NCI-H2196 (cell line): ENCODE measurements around the gene TWNK.

Experiments used
- DNase-seq: peaks from one replicate; lab custom pipeline; 2025; ENCODE audit not compliant: unreplicated experiment; lab: John Stamatoyannopoulos, UW

The TWNK gene

DNA sequence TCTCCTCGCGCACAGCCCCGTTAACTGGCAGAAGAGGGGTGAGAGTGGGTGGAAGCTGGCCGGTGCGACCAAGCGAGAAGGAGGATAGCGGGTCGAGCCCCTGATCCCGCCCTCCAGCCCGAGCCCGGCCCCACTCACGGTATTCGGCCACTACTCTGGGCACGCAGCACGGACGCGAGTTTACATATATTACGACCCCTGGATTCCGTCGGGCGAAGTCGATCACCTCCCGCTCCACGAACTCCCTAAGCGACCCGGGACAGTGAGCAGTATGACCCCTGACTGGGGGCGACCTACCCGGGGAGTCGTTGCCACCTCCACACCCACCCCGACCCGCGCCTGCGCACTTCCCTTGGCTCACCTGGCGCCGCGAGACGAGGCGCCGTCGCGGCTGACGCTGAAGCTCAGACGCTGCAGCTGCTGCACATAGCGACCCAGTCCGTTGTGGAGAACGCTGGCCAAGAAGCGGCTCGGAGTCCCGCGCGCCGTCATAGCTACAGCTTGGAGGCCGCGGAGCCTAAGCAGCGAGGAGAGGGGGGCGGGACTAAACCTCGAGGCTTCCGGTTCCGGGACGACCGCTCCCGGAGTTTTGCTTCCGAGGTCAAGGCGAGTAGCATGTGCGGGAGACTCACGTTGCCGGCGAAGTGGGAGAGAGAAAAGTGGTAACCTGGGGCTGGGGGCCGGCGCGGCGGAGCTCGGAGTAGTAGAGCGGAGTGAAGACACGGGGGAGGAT, at the start of gene TWNK, which contains the start of gene MRPL43:
Gene TWNK (plus strand): TSS at position 592 of the 733 bp plus-strand sequence. CDS start 668 bp downstream, outside the sequence.
Gene MRPL43 (minus strand): TSS at position 546 of the 733 bp plus-strand sequence. CDS start 54 bp downstream, at position 492.
- peak; percentile 54 for DNase-seq

DNA sequence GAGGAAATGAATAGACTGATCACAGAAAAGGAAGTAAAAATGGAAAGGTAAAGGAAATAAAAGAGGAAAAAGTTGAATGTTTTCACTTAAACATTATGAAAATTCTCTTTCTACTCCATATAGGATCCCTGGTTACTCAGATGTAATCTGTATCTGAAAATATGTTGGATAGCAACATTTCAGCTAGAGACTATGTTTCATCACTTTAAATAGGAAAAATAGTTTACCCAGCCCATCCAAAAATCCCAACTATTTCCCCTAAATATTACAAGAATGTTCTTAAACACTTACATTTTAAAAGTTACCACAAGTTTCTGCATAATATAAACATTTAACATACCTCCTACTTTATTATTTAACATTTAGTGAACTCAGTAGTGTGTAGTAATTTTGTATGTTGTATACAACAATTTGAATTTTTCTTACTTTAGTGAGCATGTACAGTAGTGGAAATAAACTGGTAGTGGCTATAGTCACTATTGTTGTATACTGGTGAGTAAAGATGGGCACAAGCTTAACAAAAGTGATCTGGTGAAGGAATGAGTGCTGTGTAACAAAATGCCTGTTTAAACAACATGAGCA, 47.5 kb upstream of the TWNK start:
- no peak for DNase-seq

DNA sequence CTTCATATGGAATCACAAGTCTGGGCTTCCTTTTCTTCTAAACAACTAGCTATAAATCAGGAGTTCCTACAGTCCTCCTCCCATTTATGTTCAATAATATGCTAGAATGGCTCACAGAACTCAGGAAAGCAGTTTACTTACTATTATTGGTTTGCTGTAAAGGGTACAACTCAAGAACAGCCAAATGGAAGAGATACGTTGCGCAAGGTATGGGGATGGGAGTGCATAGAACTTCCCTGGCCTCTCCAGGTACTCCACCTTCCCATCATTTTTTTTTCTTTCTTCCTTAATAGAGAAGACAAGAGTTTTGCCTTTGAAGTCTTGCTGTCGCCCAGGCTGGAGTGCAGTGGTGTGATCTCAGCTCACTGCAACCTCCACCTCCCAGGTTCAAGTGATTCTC, 45.1 kb upstream of the TWNK start:
- no peak for DNase-seq

DNA sequence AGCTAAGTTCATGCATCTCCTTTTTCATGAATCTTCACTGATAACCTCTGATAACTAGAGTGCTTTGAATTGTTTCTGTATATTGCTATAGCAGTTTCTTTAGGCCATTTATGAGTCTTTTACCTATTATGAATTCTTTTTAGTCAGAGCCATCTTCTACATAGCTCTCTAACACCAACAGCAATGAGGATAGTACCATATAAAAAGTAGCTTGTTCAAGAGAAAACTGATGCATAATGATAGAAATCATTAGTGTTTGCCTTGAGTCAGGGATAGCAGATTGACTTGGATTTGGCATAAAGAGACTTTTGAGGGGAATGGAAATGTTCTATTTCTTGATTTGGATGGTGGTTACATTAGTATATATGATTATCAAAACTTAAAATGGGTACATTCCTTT, 43.8 kb upstream of the TWNK start:
- DNase-seq, result no peak

DNA sequence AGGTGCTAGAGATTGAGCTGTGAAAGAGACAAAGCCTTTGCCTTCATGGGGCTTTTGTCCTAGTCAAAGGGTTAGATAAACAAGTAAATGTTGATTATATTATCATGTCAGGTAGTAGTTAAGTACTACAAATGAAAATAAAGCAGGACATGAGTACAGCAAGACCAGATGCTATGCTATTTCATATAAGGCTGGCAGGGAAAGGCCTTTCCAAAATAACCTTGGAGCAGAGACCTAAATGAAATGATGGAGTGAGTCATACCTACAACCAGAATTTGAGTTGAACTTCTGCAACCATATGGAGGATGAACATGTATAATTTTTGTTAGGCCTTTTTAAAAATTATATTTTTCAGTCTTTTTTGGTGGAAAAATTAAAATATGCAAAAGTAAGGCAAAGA, 41.6 kb upstream of the TWNK start:
- DNase-seq, result no peak

DNA sequence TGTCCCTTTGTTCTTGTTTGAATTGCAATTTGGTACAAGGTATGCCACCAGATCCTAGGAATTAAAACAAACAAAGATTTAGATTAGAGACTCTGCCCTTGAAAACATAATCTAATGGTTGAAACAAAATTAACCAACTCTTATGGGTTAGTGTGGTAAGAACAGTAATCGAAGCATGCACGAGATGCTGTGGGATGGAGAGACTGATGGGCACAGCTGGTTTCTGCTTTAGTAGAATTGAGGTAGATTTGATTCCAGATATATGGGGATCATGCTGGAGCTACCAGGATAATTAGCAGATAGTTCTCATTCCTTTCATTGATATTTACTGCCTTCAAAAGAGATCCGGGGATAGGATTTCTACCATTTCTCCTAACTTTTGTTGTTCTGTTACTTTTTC, 38.4 kb upstream of the TWNK start:
- DNase-seq, result no peak

DNA sequence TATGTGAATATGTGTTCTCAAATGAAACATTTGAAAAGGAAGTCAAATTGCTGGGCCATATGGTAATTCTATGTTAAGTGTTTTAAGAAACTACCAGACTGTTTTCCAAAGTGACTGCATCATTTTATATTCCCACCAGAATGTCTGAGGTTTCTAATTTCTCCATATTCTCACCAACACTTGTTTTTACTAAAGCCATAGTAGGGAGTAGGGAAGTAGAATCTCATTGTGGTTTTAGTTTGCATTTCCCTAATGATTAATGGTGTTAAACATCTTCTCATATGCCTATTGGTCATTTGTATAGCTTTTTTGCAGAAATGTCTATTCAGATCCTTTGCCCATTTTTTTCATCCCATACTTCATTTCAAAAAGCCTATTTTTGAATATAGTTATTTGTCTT, 27.1 kb upstream of the TWNK start:
- DNase-seq, result no peak

DNA sequence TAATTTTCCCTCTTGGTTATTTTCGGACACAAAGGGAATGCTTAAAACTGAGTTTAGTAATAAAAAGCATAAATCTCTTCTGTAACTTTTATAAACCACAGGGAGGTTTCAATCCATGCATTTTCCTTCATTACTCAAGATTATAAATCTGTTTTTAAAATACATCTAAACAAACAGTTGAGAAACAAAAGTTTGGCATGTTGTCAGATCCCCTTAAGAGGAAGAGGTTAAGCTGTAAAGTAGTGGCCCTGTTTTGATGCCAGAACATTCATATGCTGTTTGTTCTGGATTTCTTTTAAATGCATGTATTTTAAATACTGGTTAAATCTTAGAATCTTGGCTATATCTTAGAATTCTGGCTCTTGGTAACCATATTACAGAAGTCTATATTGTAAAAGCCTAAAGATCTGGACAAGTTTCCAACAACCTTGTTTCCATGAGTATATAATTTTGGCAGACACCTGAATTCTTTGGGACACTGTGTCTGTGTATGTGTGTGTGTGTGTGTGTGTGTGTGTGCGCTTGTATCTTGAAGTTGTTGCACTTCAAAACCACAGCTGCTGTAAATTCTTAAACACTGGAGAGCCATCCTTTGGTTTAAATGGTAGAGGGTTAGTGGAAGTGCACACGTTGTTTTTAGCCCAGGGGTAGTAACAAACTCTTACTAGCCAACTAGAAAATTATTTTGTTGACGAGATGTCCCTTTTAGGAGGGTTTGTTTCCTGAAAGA, 24.8 kb upstream of the TWNK start:
- no peak for DNase-seq

DNA sequence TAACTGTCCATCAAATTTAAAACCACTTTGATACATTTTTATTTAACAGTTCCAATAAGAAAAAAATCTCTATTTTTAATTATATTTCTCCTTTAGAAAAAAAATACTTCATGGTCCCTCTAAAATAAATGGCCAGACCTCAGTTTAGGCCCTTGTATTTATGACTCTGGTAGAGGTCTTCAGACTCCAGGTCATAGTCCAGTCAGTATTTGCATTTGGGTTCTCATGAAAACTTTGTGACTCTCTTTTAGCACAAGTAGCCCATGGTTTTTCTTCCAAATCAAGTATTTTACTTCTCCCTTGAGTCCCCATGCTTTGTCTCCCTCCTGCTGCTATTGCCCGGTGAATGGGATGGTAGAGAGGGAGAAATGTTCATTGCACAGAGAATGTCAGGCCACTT, 23.5 kb upstream of the TWNK start:
- no peak for DNase-seq

DNA sequence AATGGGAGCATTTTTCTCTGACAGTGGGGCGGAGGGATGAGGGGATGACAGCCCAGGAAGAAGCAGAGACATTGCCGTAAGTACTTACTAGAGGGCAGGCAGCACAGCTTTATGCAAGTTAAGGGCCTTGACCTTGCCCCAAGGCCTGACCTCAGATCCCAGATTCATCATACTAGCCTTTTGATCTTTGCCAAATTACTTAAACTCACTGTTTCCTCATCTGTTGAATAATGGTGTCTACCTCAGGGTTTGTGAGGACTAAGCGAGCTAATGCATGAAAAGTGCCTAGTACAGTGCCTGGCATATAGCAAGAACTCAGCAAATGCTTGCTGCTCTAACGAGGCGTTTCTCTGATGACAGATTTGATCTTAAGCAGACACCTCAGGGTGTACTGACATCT, 21.5 kb upstream of the TWNK start:
- no peak for DNase-seq

DNA sequence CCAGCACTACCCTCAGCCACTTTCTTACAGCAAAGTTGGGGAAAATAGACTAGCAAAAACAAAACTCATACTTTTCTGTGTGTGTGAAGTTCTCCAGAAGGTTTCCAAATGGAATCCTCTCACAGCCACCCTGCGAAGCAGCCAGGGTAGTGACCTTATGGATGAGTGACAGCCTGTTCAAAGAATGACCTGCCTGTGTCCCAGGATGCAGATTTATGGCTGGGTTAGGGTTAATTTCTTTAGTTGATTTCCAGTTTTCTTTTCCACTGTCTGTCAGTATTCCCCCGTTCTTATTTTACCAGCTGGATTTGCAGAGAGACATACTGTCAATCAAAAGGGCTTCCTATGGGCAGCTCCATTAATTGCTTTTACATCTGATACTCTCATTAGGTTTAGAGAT, 20.5 kb upstream of the TWNK start:
- no peak for DNase-seq

DNA sequence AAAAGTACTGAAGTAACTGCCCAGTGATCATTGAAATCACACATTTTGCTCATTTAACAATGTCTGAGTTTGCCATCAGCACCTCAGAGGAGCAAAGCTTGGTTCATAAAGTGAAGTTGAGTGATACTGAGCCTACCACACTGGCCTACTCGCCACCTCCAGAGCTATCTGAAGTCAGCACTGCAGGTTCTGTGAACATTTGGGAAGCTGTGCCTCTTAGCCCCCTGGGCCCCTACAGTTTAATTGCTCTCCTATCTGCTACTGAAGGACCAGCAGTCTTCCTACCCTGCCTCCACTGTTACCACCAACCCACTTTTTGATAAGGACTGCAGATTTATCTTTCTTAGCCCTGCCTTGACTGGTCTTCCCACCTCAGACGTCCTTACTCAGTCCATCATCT, 20.0 kb upstream of the TWNK start:
- DNase-seq, result no peak

DNA sequence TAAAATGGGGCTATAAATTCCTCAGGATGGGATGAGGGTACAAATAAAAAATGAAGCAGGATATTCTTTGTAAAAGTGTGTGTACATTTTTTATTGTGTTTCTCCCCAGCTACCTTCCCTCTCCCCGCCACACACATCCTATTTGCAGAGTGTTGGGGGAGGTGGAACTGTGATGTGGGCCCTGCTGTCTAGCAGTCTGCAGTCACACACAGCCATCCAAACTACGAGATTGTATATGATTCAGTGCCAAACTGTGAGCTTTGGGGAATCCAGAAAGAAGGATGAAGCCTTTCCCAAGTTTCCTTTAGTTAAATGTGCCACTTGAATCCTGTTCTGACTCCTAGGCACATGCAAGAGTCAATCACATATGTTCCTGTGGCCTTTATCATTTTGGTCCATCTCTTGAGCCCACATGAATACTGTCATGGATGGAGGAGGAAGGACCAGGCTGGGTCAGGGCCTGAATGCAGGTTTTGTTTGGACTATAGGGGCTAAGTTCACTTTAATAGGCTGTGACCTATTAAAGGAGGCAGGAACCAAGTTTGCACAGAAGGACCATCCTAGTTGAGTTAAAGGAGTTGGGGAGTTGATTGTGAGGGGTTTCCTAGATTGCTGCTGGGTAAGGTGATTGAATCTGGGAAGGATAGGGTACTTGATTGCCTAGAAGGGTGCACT, 19.1 kb upstream of the TWNK start:
- DNase-seq, result no peak

DNA sequence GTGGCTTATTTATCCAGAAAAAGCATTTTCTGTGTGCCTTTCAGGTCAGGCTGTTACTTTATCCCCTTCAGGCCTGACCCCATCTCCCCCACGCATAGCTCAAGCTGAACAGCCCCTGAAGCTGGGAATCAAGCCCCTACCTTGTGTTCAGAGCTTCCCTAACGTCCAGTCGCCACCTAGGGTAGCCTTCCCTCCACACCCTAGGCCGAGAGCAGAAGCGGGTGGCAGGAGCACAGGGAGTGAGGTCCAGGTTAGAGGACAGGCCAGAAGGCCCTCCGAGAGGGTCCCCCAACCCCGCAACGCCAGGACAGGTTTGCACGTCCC, 18.5 kb upstream of the TWNK start:
- no peak for DNase-seq

DNA sequence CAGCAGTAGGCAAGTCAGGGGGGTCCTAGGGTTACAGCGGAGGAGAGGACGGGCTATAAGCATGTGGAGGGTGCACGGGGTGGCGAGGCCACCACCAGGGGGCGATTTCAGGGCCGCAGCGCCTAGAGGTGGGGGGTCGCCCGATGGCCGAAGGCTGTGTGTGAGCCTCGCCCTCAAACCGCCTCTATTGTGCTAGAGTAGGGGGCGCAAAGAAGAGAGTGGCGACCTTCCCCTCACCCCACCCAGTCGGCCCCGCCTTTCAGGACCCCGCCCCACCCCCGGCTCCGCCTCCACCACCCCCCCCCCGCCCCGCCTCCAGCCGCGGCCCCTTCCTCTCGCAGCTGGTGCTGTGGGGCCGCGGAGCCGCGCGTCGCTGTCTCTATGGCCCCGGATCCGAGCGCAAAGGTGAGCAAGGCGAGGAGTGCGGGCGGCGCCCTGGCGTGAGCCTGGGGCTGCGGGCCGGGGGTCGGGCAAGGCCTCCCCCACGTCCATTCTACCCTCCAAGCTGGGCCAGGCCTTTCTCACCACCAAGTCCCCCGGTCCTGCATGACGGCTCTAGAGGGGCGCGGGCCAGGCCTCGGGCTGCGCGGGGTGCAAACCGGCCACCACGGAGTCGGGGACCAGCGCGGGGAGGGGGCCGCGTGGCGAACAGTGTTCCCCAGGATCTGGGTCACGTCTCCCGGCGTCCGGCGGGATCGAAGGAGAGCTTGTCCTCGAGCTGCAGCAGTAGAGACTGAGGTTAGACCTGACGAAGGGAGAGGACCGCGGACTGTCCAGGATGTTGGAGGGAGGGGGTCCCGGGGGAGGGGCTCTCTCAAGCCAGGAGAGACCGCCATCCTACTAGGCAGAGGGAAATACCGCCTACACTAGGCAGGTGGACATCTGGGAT, 17.9 kb upstream of the TWNK start, which contains the start of gene SEMA4G:
Gene SEMA4G (plus strand): TSS at position 318 of the 889 bp plus-strand sequence. CDS start 3,409 bp downstream, outside the sequence.
- peak; percentile 2 for DNase-seq

DNA sequence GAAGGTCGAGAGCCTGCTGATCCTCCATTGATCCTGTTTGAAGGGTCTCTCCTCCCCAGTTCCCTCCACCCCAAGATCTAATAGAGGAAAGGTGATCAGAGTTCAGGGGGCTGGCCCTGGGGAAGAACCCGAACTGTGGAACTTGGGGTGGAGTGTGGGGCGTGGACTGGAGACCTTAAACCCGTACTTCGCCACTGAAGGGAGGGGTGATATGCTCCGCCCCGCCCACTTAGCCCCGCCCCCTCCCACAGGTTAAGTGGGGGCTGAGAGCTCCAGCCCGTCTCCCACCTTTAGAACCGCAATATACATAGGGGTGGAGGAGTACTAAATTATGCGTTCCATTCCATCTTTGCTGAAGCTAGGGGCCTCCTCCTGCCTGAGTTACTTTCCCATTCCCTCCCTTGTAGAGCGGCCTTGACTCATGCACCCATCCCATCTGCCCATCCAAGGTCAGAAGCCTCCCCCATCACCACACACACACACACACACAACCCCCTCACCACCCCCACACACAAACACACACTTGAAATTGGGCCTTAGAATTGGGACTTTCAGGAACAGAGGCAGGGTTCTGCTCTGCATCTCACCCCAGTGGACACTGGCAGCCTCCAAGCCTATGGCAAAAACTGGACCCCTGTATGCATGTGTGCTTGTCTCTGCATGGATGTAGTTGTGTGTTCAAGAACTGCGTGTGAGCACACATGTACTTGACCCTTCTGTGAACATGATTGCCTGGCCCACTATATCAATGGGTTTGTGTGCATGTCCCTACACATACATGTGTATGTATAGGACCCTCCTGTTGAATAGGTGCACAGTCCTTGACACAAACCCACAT, 17.0 kb upstream of the TWNK start:
- no peak for DNase-seq

DNA sequence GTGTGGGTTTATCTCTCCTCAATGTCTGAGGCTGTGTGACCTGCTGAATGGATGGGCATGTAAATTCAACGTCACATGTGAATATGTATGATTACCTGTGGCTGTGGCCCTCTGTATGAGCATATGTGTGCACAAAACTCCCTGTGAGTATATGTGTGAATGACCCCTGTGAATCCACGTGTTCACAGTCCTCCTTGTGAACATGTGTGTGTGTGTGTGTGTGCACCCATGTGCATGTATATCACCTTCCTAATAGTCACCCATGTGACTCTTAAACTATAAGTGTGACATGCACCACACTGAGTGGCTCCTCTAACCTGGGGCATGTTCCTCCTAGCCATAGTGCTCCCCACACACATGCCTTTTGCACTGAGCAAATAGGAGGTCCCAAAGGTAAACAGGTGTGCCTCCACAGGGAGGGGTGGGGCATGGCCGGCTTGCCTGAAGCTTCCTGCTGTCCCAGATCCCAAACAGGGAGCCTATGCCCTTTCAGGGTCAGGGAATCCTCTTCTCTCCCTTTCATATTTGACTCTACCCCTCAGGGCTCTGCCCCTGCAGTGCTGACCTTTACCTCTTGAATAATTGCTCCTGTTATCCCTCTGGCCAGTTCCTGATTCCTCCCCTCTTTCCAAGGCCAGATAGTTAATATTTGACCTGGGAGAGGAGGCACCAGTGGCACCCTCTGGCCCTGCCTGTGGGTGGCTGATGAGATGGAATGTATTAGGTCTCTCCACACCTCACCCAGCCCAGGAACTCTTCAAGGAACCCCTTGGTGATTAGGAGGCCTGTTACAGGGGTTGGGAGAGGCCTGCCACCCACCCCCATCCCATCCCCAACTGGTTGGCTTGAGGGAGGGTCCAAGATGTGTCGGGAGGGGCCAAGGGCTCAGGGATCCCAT, 16.2 kb upstream of the TWNK start:
- DNase-seq, result no peak

DNA sequence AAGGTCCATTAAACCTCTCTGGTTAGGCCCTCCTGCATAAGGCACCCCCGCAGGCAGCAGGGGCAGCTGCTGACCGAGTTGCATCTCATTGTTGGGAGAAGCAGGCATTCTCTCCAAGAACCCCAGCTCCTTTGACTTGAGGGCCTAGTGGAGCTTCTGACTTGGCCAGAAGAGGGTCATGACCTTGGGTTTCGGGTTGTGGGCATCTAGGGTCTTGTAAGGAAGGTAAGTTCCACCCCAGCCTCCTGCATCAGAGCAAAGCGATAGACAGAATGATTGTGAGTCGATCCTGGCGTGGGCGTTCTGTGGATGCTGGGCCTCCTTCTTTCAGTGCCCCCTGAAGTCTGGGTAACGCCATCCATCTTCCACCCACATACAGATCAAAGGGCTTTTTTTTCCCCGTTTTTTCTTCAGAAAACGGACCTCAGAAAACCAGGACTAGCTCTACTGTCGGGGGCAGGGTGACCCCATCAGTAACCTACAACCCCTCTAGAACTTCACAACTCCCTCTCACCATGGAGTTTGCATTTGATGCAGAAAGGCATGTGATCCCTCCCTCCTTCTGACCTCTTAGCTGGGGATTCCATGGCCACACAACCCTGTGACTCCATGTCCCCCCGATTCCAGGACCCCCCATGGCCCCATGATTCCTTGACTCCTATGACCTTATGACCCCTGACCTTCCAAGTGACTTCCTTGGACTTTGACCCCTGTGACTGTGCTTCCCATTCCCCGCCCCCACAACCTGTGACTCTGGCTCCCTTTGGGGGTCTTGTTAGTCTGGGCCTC, 15.0 kb upstream of the TWNK start:
- no peak for DNase-seq
